ENCODE measurements around the gene KAT8. TPM values are rescaled to one million over a fixed set of nuclear protein-coding genes. Genes with fewer than 3 reads are reported as not detected.
"Not testable (repeated sequence)": the region's sequence is repeated elsewhere in the genome, so short reads cannot be mapped to it uniquely, and the experiment has no call there.

KAT8 gene
- total RNA-seq, 2 experiments from 2014 or later = 58.1 to 64.5 TPM

DNA sequence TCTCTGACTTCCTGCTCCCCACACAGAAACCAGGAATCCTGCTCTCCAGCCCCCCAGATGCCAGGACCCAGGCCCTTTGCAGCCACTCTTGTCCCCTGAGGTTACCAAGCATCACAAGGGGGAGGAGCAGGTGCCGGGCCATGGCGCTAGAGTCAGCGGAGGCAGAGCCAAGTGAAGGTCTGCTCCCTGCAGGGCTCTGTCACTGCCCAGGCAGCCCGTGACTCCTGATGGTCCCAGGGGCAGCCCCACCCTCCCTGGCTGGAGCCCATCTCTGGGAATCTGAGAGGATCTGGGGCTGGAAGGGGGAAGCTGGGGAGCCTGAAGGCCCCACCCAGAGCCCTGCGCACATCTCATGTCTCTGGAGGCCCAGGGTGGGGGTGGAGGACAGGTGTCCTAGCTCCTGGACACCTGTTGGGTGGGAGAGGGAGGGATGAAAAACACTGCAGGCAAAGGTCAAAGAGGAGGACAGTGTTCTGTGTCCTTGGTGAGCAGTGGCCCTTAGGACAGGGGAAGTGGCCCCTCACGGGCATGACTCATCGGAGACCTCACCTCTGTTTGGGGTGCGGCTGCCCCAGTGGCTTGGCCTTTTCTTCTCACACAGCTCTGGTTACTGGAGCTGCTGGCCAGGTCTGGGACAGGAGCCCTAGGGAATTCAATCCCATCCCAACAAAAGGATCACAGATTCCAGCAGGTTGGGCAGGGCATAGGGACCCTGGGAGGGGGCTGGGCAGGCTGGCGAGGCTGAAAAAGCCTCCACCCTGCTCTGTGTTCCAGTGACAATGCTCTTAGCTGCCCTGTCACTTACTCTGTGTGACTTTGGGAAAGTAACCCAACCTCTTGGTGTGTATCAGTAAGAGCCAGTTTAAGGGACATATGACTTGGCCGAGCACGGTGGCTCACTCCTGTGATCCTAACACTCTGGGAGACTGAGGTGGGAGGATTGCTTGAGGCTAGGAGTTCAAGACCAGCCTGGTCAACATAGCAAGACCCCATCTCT lies 32.7 kb downstream of the KAT8 start, which contains the start of gene PRSS36:
PRSS36 (minus strand) TSS at position 173 of the 997 bp plus-strand sequence; CDS start at position 142, 31 bp downstream.
- Mint-ChIP-seq H3K4me1 (ENCODE audit: low read depth) (no peaks in the 10 kb centered on the region), H3K4me3 (no peak within 1 kb of the TSS), H3K9me3 (no peaks in the 10 kb centered on the region), H3K27ac (no peak within 1 kb of the TSS), H3K36me3 (ENCODE audit: low read depth) (no peaks in the 10 kb centered on the region), H3K27me3 (ENCODE audit: low read depth) (no peaks in the 10 kb centered on the region)
- DNase-seq = no peak
- intact Hi-C loops (cut with micrococcal nuclease) = no loop called here
- CTCF ChIA-PET = interaction anchor here (0.7 kb wide), 1 partner anchor 8 kb away, joined by 4 read pairs; no protein-coding TSS in a partner anchor

DNA sequence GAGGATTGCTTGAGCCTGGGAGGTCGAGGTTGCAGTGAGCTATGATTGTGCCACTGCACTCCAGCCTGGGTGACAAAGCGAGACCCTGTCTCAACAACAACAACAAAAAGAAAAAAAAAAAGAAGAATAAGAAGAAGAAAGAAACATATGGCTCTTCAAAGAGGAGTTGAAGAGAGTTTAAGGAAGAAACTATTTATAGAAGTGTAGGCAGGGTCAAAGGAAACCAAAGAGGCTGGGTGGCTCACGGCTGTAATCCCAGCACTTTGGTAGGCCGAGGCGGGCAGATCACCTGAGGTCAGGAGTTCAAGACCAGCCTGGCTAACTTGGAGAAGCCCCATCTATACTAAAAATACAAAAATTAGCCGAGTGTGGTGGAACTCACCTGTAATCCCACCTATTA lies 33.5 kb downstream of the KAT8 start:
- H3K27me3 Mint-ChIP-seq (ENCODE audit: low read depth); H3K9me3 Mint-ChIP-seq; H3K27ac Mint-ChIP-seq; H3K36me3 Mint-ChIP-seq (ENCODE audit: low read depth); H3K4me1 Mint-ChIP-seq (ENCODE audit: low read depth); intact Hi-C loops (cut with micrococcal nuclease); DNase-seq; H3K4me3 Mint-ChIP-seq: not testable (repeated sequence)
- CTCF ChIA-PET = interaction anchor here (0.7 kb wide), 1 partner anchor 9 kb away, joined by 4 read pairs; no protein-coding TSS in a partner anchor

DNA sequence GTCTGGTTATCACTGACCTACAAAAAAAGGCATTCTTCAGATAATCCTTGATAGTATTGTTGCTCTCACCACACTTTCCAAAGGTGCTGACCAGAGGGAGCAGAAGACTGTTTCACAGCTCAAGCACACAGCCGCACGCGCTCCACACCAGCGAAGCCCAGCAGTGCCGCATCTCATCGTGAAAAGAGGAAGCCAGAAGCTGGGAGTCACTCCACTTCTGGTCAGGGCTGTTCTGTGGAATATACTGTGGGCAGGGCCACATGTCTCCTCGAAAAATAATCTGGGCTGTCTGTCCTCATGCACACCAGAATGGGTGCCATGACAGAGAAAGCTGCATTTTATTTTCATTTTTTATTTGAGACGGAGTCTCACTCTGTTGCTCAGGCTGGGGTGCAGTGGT lies 39.7 kb downstream of the KAT8 start:
- CTCF ChIA-PET = interaction anchor here (0.8 to 1.6 kb wide), 5 partner anchors 10 to 203 kb away, joined by 3 to 12 read pairs (median 5); no protein-coding TSS in a partner anchor
- peaks cover 9% of the 10 kb centered on the region for H3K4me1 Mint-ChIP-seq (ENCODE audit: low read depth)
- no peaks in the 10 kb centered on the region for H3K36me3 Mint-ChIP-seq (ENCODE audit: low read depth)
- peak overlapping the region; percentile 51 for H3K4me3 Mint-ChIP-seq
- intact Hi-C loops (cut with micrococcal nuclease) = no loop called here
- no peaks in the 10 kb centered on the region for H3K27me3 Mint-ChIP-seq (ENCODE audit: low read depth)
- no peak for DNase-seq
- no peak overlapping the region for H3K27ac Mint-ChIP-seq
- no peaks in the 10 kb centered on the region for H3K9me3 Mint-ChIP-seq

DNA sequence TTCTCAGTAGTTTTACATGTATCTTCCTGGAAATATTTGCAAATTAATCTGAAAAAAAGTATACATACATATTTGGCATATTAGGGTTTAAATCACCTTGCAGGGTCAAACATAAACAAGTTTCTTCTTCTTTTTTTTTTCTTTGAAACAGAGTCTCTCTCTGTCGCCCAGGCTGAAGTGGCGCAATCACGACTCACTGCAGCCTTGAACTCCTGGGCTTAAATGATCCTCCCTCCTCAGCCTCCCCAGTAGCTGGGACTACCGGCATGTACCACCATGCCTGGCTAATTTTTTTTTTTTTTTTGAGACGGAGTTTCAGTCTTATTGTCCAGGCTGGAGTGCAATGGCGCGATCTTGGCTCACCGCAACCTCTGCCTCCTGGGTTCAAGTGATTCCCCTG lies 49.9 kb downstream of the KAT8 start:
- DNase-seq = no peak
- Mint-ChIP-seq H3K4me1 (ENCODE audit: low read depth) (no peaks in the 10 kb centered on the region), H3K27ac (no peak overlapping the region), H3K4me3 (no peak overlapping the region), H3K27me3 (ENCODE audit: low read depth) (no peaks in the 10 kb centered on the region), H3K9me3 (no peaks in the 10 kb centered on the region), H3K36me3 (ENCODE audit: low read depth) (no peaks in the 10 kb centered on the region)
- intact Hi-C loops (cut with micrococcal nuclease) = no loop called here
- CTCF ChIA-PET = interaction anchor here (1.4 kb wide), 1 partner anchor 10 kb away, joined by 7 read pairs; no protein-coding TSS in a partner anchor

DNA sequence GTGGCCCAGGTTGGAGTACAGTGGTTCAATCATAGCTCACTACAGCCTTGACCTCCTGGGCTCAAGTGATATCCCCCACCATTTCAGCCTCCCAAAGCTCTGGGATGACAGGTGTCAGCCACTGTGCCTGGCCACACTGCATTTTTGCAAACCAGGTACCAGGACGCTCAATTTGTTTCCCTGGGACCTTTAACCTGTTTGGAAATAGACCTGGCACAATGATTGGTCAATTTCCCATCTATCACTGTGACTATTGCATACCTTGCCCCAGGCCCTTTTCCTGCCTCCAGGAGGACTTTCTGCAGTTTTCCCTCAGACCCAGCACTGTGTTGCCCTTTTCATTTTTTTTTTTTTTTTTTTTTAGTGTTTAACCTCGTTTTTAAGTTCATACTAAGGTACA lies 51.4 kb downstream of the KAT8 start:
- Mint-ChIP-seq H3K9me3 (no peaks in the 10 kb centered on the region), H3K36me3 (ENCODE audit: low read depth) (no peaks in the 10 kb centered on the region), H3K4me3 (no peak overlapping the region), H3K27ac (no peak overlapping the region), H3K27me3 (ENCODE audit: low read depth) (no peaks in the 10 kb centered on the region), H3K4me1 (ENCODE audit: low read depth) (no peaks in the 10 kb centered on the region)
- DNase-seq = no peak
- CTCF ChIA-PET = no interaction called here
- intact Hi-C loops (cut with micrococcal nuclease) = no loop called here

DNA sequence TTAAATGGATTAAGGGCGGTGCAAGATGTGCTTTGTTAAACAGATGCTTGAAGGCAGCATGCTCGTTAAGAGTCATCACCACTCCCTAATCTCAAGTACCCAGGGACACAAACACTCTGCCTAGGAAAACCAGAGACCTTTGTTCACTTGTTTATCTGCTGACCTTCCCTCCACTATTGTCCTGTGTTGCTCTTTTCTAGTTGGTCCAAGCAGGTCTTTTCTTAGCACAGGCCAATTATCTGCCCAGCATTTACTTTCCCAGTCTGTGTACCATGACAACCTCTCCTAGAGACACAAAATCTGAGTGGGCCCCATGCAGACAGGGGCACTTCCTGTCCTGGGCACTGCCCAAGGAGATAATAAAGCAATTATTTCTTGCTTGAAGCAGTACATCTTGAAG lies 52.6 kb downstream of the KAT8 start:
- H3K27me3 Mint-ChIP-seq (ENCODE audit: low read depth); H3K27ac Mint-ChIP-seq; DNase-seq; H3K4me3 Mint-ChIP-seq; intact Hi-C loops (cut with micrococcal nuclease); H3K4me1 Mint-ChIP-seq (ENCODE audit: low read depth); H3K36me3 Mint-ChIP-seq (ENCODE audit: low read depth); CTCF ChIA-PET; H3K9me3 Mint-ChIP-seq: not testable (repeated sequence)

DNA sequence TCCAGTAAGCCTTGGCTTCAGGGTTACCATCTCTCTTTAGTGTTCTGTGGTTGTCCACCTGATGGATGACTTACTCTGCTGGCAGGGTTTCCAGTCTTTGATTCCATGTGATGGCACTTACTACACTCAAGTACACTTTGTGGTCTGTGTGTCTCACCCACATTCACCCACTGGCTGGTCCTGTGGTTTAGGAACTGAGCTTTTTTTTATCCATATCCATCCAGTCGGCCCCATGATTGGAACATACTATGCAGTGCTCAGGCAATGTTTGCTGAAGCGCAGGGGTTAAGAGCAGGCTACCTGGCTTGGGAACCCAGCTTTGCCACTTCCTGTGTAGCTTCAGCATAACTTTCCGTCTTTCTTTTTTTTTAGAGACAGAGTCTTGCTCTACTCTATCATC lies 59.7 kb downstream of the KAT8 start:
- CTCF ChIA-PET = interaction anchor here (0.5 to 1.7 kb wide), 8 partner anchors 9 to 283 kb away, joined by 3 to 12 read pairs (median 3); partner anchors contain the start of gene KAT8
- Mint-ChIP-seq H3K4me1 (ENCODE audit: low read depth) (peaks cover 27% of the 10 kb centered on the region), H3K9me3 (peaks cover 2% of the 10 kb centered on the region), H3K36me3 (ENCODE audit: low read depth) (peaks cover 19% of the 10 kb centered on the region), H3K27me3 (ENCODE audit: low read depth) (no peaks in the 10 kb centered on the region), H3K4me3 (peak overlapping the region; percentile 59), H3K27ac (peak overlapping the region; percentile 74)
- intact Hi-C loops (cut with micrococcal nuclease) = loop anchor here (5.0 kb wide), 1 partner anchor 525 kb away; no protein-coding TSS in a partner anchor
- peak; percentile 76 for DNase-seq

DNA sequence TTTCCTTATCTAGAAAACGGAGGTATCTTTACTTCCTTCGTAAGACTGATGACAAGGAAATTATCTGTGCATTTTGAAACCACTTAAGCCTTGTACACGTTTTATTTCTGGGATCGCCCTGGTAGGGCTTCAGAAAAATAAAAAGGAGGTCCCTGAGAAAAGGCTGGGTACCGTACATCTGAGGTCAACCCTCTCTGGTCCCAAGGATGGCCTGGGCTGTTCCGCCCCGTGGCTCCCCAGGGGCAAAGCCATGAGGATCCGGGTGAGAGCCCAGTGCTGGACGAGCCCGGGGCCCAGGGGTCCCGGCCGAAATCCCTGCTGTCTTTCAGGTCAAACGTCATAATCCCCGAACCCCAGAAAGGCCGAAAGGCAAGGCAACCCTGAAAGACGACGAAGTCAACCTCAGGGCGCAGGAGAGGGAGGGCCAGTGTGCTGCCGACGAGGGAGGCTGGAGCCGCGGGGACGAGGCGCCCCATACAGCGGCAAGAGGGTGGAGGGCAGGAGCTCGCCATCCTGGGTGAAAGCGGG lies 61.8 kb downstream of the KAT8 start:
- CTCF ChIA-PET = no interaction called here
- Mint-ChIP-seq H3K9me3 (peaks cover 2% of the 10 kb centered on the region), H3K27me3 (ENCODE audit: low read depth) (no peaks in the 10 kb centered on the region), H3K4me3 (peak overlapping the region; percentile 99), H3K36me3 (ENCODE audit: low read depth) (peaks cover 40% of the 10 kb centered on the region), H3K27ac (peak overlapping the region; percentile 100), H3K4me1 (ENCODE audit: low read depth) (peaks cover 48% of the 10 kb centered on the region)
- intact Hi-C loops (cut with micrococcal nuclease) = loop anchor here (1.0 to 5.0 kb wide), 7 partner anchors 37 to 523 kb away; partner anchors contain the start of gene KAT8
- no peak for DNase-seq

DNA sequence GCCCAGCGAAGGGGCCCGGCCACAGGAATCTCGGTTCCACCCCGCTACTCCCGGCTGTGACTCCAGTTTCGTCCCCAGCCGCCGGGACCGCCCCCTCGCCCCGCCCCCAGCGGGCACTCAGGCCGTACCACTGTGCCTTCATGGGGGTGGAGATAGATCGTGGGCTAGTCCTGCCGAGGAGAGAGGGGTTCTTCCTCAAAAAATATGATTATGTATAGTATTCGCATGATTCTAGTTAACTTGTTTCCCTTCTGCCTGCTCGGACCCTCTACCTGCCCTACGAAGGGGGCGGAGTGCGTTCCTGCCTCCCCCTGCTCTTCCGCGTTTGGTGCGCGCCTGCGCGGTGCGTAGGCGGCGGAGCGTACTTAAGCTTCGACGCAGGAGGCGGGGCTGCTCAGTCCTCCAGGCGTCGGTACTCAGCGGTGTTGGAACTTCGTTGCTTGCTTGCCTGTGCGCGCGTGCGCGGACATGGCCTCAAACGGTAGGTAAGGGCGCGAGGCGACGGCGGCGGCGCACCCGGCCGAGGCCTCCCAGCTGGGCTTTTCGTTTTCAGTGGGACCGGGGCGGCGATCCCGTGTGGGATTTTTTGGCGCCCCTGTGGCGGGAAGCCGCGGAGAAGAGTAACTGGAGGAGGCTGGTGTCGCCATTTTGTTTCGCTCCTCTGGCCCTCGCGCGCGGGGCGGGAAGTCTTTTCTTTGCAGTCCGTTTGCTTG lies 62.4 kb downstream of the KAT8 start, which contains the start of gene FUS:
FUS (plus strand) TSS at position 393 of the 713 bp plus-strand sequence; CDS start at position 469, 76 bp downstream.
- peak within 1 kb of the TSS; percentile 100 for H3K27ac Mint-ChIP-seq
- peaks cover 43% of the 10 kb centered on the region for H3K36me3 Mint-ChIP-seq (ENCODE audit: low read depth)
- peak within 1 kb of the TSS; percentile 99 for H3K4me3 Mint-ChIP-seq
- intact Hi-C loops (cut with micrococcal nuclease) = loop anchor here (1.0 to 5.0 kb wide), 17 partner anchors 23 to 697 kb away; partner anchors contain the start of genes ARMC5, FBRS, KAT8 and PRR14
- peak; percentile 92 for DNase-seq
- H3K27me3 Mint-ChIP-seq (ENCODE audit: low read depth) = no peaks in the 10 kb centered on the region
- CTCF ChIA-PET = interaction anchor here (0.6 kb wide), 2 partner anchors 36 to 309 kb away, joined by 3 to 4 read pairs; no protein-coding TSS in a partner anchor
- peaks cover 51% of the 10 kb centered on the region for H3K4me1 Mint-ChIP-seq (ENCODE audit: low read depth)
- H3K9me3 Mint-ChIP-seq = peaks cover 2% of the 10 kb centered on the region

Measured in activated naive CD4-positive, alpha-beta T cell treated with anti-CD3 and anti-CD28 coated beads for 36 hours (primary cell).